HG03159 (cell line): Measurements from ENCODE around the gene C18orf54.
"Not testable (repeated sequence)": the region's sequence is repeated elsewhere in the genome, so short reads cannot be mapped to it uniquely, and the experiment has no call there.

Source experiments
- ATAC-seq: cut with Tn5 transposase; IDR thresholded peaks from one replicate; pipeline ENCODE4 v1.9.1; 2021; ENCODE audit warnings: mild to moderate bottlenecking, moderate library complexity; ENCODE audit not compliant: unreplicated experiment

The C18orf54 gene

GRCh38 chr18:54386800-54387495, 29.2 kb downstream of the C18orf54 start:
- ATAC-seq, result not testable (repeated sequence)

GRCh38 chr18:54387631-54388030, 29.9 kb downstream of the C18orf54 start:
- ATAC-seq, result no peak

- ATAC-seq, result peak; percentile 94
Observed at GRCh38 chr18:54388203-54389142, 30.8 kb downstream of the C18orf54 start.

GRCh38 chr18:54389143-54389505, 31.4 kb downstream of the C18orf54 start:
- no peak for ATAC-seq

- no peak for ATAC-seq
Observed at GRCh38 chr18:54390838-54391237, 33.1 kb downstream of the C18orf54 start.

GRCh38 chr18:54392543-54393023, 34.9 kb downstream of the C18orf54 start:
- peak; percentile 71 for ATAC-seq

- ATAC-seq, result no peak
Observed at GRCh38 chr18:54393648-54394294, 36.1 kb downstream of the C18orf54 start.

GRCh38 chr18:54396760-54397159, 39.1 kb downstream of the C18orf54 start:
- no peak for ATAC-seq

- no peak for ATAC-seq
Observed at GRCh38 chr18:54405290-54405689, 47.6 kb downstream of the C18orf54 start.

- ATAC-seq, result no peak
Observed at GRCh38 chr18:54411781-54412180, 54.1 kb downstream of the C18orf54 start.

- no peak for ATAC-seq
Observed at GRCh38 chr18:54415086-54415485, 57.4 kb downstream of the C18orf54 start.

GRCh38 chr18:54416436-54416835, 58.7 kb downstream of the C18orf54 start:
- ATAC-seq, result no peak

GRCh38 chr18:54423831-54424230, 66.1 kb downstream of the C18orf54 start:
- ATAC-seq, result no peak

- ATAC-seq, result no peak
Observed at GRCh38 chr18:54426085-54426665, 68.5 kb downstream of the C18orf54 start.
